Osteocyte (in vitro differentiated cells): ENCODE data around the gene SUMO1. TPM values are rescaled to one million over a fixed set of nuclear protein-coding genes. Genes with fewer than 3 reads are reported as not detected.

ENCODE experiments used
- DNase-seq: peaks from one replicate; pipeline ENCODE4 v3.0.0; 2021; ENCODE audit warnings: mixed read lengths; ENCODE audit not compliant: unreplicated experiment; ENCODE audit errors: extremely low spot score
- H3K27ac Mint-ChIP-seq: one replicate; pipeline ENCODE4 v1.8.0; 2021; ENCODE audit warnings: mild to moderate bottlenecking, mixed read lengths; ENCODE audit not compliant: unreplicated experiment
- H3K27me3 Mint-ChIP-seq: one replicate; pipeline ENCODE4 v1.8.0; 2021; ENCODE audit warnings: mixed read lengths; ENCODE audit not compliant: unreplicated experiment
- H3K36me3 Mint-ChIP-seq: one replicate; pipeline ENCODE4 v1.8.0; 2021; ENCODE audit warnings: mixed read lengths; ENCODE audit not compliant: unreplicated experiment
- H3K4me1 Mint-ChIP-seq: one replicate; pipeline ENCODE4 v1.8.0; 2021; ENCODE audit warnings: mixed read lengths; ENCODE audit not compliant: unreplicated experiment
- H3K4me3 Mint-ChIP-seq: one replicate; pipeline ENCODE4 v1.8.0; 2021; ENCODE audit warnings: mild to moderate bottlenecking, moderate library complexity, mixed read lengths; ENCODE audit not compliant: unreplicated experiment
- H3K9me3 Mint-ChIP-seq: one replicate; pipeline ENCODE4 v1.8.0; 2021; ENCODE audit warnings: mixed read lengths; ENCODE audit not compliant: unreplicated experiment
- CTCF ChIP-seq: fragments of 200-600 bp; sonication (generic); IDR thresholded peaks from 2 replicates; pipeline ENCODE4 v1.5.0; 2021; ENCODE audit warnings: antibody characterized with exemption, mild to moderate bottlenecking, moderate library complexity
- total RNA-seq: library from RNA; stranded (reverse); gene quantifications from 2 replicates; pipeline ENCODE4 v1.2.1, GENCODE V29; 2021

Gene SUMO1
- total RNA-seq, 1 donor from 2014 or later, result 94.7 TPM

- no peak for TF ChIP-seq CTCF
- no peak overlapping the region for H3K4me3 Mint-ChIP-seq
- no peaks in the 10 kb centered on the region for H3K36me3 Mint-ChIP-seq
- H3K4me1 Mint-ChIP-seq, result peaks cover 22% of the 10 kb centered on the region
- no peaks in the 10 kb centered on the region for H3K27me3 Mint-ChIP-seq
- H3K9me3 Mint-ChIP-seq, result no peaks in the 10 kb centered on the region
- no peak overlapping the region for H3K27ac Mint-ChIP-seq
- DNase-seq, result no peak
These were observed 51.7 kb downstream of the SUMO1 start for GRCh38 chr2:202186641-202187202.

GRCh38 chr2:202185156-202185555 is 53.2 kb downstream of the SUMO1 start:
- Mint-ChIP-seq H3K4me1 (peaks cover 22% of the 10 kb centered on the region), H3K36me3 (no peaks in the 10 kb centered on the region), H3K9me3 (no peaks in the 10 kb centered on the region), H3K4me3 (no peak overlapping the region), H3K27me3 (no peaks in the 10 kb centered on the region), H3K27ac (peak overlapping the region; percentile 76)
- TF ChIP-seq CTCF, result no peak
- DNase-seq, result no peak

GRCh38 chr2:202184557-202184956 is 53.8 kb downstream of the SUMO1 start:
- Mint-ChIP-seq H3K4me1 (peaks cover 22% of the 10 kb centered on the region), H3K27me3 (no peaks in the 10 kb centered on the region), H3K27ac (no peak overlapping the region), H3K4me3 (no peak overlapping the region), H3K36me3 (no peaks in the 10 kb centered on the region), H3K9me3 (no peaks in the 10 kb centered on the region)
- DNase-seq, result no peak
- TF ChIP-seq CTCF, result no peak

GRCh38 chr2:202178346-202178958 is 59.9 kb downstream of the SUMO1 start:
- no peak for DNase-seq
- H3K4me3 Mint-ChIP-seq, result no peak overlapping the region
- H3K9me3 Mint-ChIP-seq, result peaks cover 3% of the 10 kb centered on the region
- H3K27ac Mint-ChIP-seq, result no peak overlapping the region
- peaks cover 2% of the 10 kb centered on the region for H3K36me3 Mint-ChIP-seq
- no peaks in the 10 kb centered on the region for H3K4me1 Mint-ChIP-seq
- TF ChIP-seq CTCF, result peak; percentile 87
- no peaks in the 10 kb centered on the region for H3K27me3 Mint-ChIP-seq

- Mint-ChIP-seq H3K36me3 (peaks cover 2% of the 10 kb centered on the region), H3K27me3 (no peaks in the 10 kb centered on the region), H3K4me1 (peaks cover 6% of the 10 kb centered on the region), H3K27ac (no peak overlapping the region), H3K9me3 (peaks cover 3% of the 10 kb centered on the region), H3K4me3 (no peak overlapping the region)
- no peak for DNase-seq
- no peak for TF ChIP-seq CTCF
These were observed 65.8 kb downstream of the SUMO1 start for GRCh38 chr2:202172439-202173211.
